Erythroblast (primary cell): ENCODE measurements around the gene RNF11.

Source experiments
- GATA1 ChIP-seq: IDR thresholded peaks from 2 replicates; pipeline ENCODE4 v1.6.1; 2011; ENCODE audit warnings: low read depth, mild to moderate bottlenecking, control low read depth, low read length, moderate library complexity
- POLR2A ChIP-seq: IDR thresholded peaks from 2 replicates; pipeline ENCODE4 v1.6.1; 2011; ENCODE audit warnings: mild to moderate bottlenecking, low read length

DNA sequence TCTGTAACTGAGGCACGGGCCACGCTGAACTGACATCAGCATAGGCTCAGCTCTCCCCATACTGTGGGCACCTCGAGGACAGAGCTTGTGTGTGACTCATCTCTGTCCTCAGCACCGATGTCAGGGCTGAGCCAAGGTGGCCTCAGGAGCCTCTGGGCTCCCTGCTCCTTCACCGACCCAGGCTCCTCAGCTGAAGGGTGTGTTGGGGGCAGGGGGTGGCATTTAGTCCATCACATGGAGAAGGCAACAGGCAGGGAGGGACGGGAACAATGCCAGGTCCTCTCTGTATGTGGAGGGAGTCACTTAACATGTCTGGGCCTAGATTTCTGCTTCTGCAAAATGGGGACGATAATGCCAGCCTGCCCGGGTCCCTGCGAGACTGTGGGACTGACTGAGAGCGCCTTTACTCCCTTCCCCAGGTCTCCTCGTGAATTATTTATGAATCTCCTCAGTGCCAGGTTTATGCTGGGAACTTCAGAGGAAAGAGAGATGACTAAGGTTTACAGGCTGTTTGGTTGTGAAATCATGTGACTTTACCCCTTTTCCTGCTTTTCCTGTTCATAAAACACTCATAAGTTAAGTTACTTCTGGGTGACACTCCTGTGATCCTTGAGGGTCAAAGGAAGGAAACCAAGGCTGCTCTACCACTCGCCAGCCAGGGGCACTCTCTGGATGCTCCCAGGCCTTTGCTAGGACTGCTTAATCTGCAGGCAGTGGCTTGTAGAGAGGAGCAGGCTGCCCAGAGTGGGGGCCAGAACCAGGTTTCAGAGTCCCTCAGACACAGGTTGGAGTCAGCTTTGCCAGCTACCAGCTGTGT is 78.1 kb downstream of the RNF11 start:
- TF ChIP-seq POLR2A: no peak
- no peak for TF ChIP-seq GATA1
